Trophoblast cell (in vitro differentiated cells and primary cell): Measurements from ENCODE around the gene DNAJC19.

Experiments used
- DNase-seq, 2 donors: peaks; one replicate each; pipeline ENCODE4 v3.0.0-alpha.2; 2016
- H2AFZ ChIP-seq: 2 replicates; pipeline ENCODE4 v1.6.1; 2013; ENCODE audit warnings: low read length, moderate library complexity, mild to moderate bottlenecking; ENCODE audit not compliant: insufficient read depth, poor library complexity
- H2AK5ac ChIP-seq: 2 replicates; pipeline ENCODE4 v1.6.1; 2013; ENCODE audit warnings: mild to moderate bottlenecking, low read length
- H2BK120ac ChIP-seq: 2 replicates; pipeline ENCODE4 v1.6.1; 2013; ENCODE audit warnings: low read length, mild to moderate bottlenecking, moderate library complexity; ENCODE audit not compliant: insufficient read depth, poor library complexity
- H2BK12ac ChIP-seq: 2 replicates; pipeline ENCODE4 v1.6.1; 2013; ENCODE audit warnings: mild to moderate bottlenecking, low read length, moderate library complexity
- H2BK5ac ChIP-seq: 2 replicates; pipeline ENCODE4 v1.6.1; 2013; ENCODE audit warnings: low read length, low read depth, moderate library complexity, mild to moderate bottlenecking; ENCODE audit not compliant: poor library complexity
- H3K14ac ChIP-seq: 2 replicates; pipeline ENCODE4 v1.6.1; 2013; ENCODE audit warnings: mild to moderate bottlenecking, low read length
- H3K18ac ChIP-seq: 2 replicates; pipeline ENCODE4 v1.6.1; 2013; ENCODE audit warnings: mild to moderate bottlenecking, low read length
- H3K23ac ChIP-seq: 2 replicates; pipeline ENCODE4 v1.6.1; 2013; ENCODE audit warnings: low read length
- H3K27ac ChIP-seq: 2 replicates; pipeline ENCODE4 v1.5.1; 2013; ENCODE audit warnings: low read depth, mild to moderate bottlenecking, inconsistent platforms, low read length, moderate library complexity
- H3K27me3 ChIP-seq: 2 replicates; pipeline ENCODE4 v1.6.1; 2013; ENCODE audit warnings: inconsistent platforms, mild to moderate bottlenecking, low read length, moderate library complexity; ENCODE audit not compliant: insufficient read depth
- H3K36me3 ChIP-seq, 2 experiments: 1 replicate in 1 of 2; 2 replicates in 1 of 2; pipeline ENCODE4 v1.6.1; 2013; ENCODE audit warnings: low read length in 2 of 2, mild to moderate bottlenecking in 2 of 2, moderate library complexity in 1 of 2; ENCODE audit not compliant: insufficient read depth in 2 of 2, control insufficient read depth in 1 of 2
- H3K4ac ChIP-seq: 2 replicates; pipeline ENCODE4 v1.6.1; 2013; ENCODE audit warnings: low read depth, mild to moderate bottlenecking, low read length, moderate library complexity
- H3K4me1 ChIP-seq, 2 experiments: 1 replicate in 1 of 2; 2 replicates in 1 of 2; pipeline ENCODE4 v1.6.1; 2013; ENCODE audit warnings: low read length in 2 of 2, mild to moderate bottlenecking in 2 of 2, moderate library complexity in 1 of 2; ENCODE audit not compliant: insufficient read depth in 2 of 2, control insufficient read depth in 1 of 2
- H3K4me2 ChIP-seq: 2 replicates; pipeline ENCODE4 v1.6.1; 2013; ENCODE audit warnings: inconsistent platforms, mild to moderate bottlenecking, low read length, moderate library complexity
- H3K4me3 ChIP-seq: 2 replicates; pipeline ENCODE4 v1.5.1; 2013; ENCODE audit warnings: mild to moderate bottlenecking, low read depth, low read length, inconsistent platforms
- H3K79me1 ChIP-seq: one replicate; pipeline ENCODE4 v1.6.1; 2013; ENCODE audit warnings: low read length
- H3K79me2 ChIP-seq: 2 replicates; pipeline ENCODE4 v1.6.1; 2013; ENCODE audit warnings: low read length, mild to moderate bottlenecking; ENCODE audit not compliant: control insufficient read depth, insufficient read depth, poor library complexity
- H3K9ac ChIP-seq: 2 replicates; pipeline ENCODE4 v1.6.1; 2013; ENCODE audit warnings: mild to moderate bottlenecking, low read length
- H3K9me3 ChIP-seq: 2 replicates; pipeline ENCODE4 v1.6.1; 2013; ENCODE audit warnings: low read depth, mild to moderate bottlenecking, control low read depth, inconsistent platforms, low read length; ENCODE audit not compliant: insufficient read depth
- H4K12ac ChIP-seq: 2 replicates; pipeline ENCODE4 v1.6.1; 2013; ENCODE audit warnings: low read depth, mild to moderate bottlenecking, low read length, moderate library complexity
- H4K8ac ChIP-seq: 2 replicates; pipeline ENCODE4 v1.6.1; 2013; ENCODE audit warnings: low read depth, mild to moderate bottlenecking, low read length, moderate library complexity
- H4K91ac ChIP-seq: one replicate; pipeline ENCODE4 v1.6.1; 2013; ENCODE audit warnings: low read depth, mild to moderate bottlenecking, low read length, moderate library complexity
- WGBS: extraction: QIAGEN DNeasy Blood & Tissue Kit; methylation state at CpG from one replicate; pipeline ENCODE4 v1.1.7; 2013; ENCODE audit warnings: missing lambda C conversion rate; ENCODE audit not compliant: insufficient read length, insufficient coverage; ENCODE audit errors: extremely low coverage; 5-methylcytosine and 5-hydroxymethylcytosine counted together

The DNAJC19 gene

GRCh38 chr3:180959691-180960090 is 29.8 kb downstream of the DNAJC19 start:
- H2BK120ac ChIP-seq = no peak overlapping the region
- no peak overlapping the region for H3K9ac ChIP-seq
- H3K4me1 ChIP-seq = no peaks in the 10 kb centered on the region
- no peak overlapping the region for H3K4me2 ChIP-seq
- H3K27ac ChIP-seq = no peak overlapping the region
- no peaks in the 10 kb centered on the region for H3K79me1 ChIP-seq
- no peak overlapping the region for H2BK12ac ChIP-seq
- no peak for DNase-seq
- H3K9me3 ChIP-seq = no peaks in the 10 kb centered on the region
- H2AK5ac ChIP-seq = no peak overlapping the region
- H4K91ac ChIP-seq = no peak overlapping the region
- no peak overlapping the region for H3K23ac ChIP-seq
- H3K36me3 ChIP-seq = peaks cover 10 to 12% of the 10 kb centered on the region in 2 experiments
- H2BK5ac ChIP-seq = no peak overlapping the region
- no peak overlapping the region for H3K4me3 ChIP-seq
- H3K18ac ChIP-seq = no peak overlapping the region
- no peak overlapping the region for H2AFZ ChIP-seq
- no peak overlapping the region for H4K12ac ChIP-seq
- no peaks in the 10 kb centered on the region for H3K27me3 ChIP-seq
- no peak overlapping the region for H3K14ac ChIP-seq
- H4K8ac ChIP-seq = no peak overlapping the region
- H3K4ac ChIP-seq = no peak overlapping the region
- no peaks in the 10 kb centered on the region for H3K79me2 ChIP-seq
- WGBS = no CpG with 5 or more reads among the region's 1 CpG

GRCh38 chr3:180947761-180948390 is 41.7 kb downstream of the DNAJC19 start:
- H3K4ac ChIP-seq = no peak overlapping the region
- H3K27me3 ChIP-seq = no peaks in the 10 kb centered on the region
- H3K79me1 ChIP-seq = no peaks in the 10 kb centered on the region
- H3K9ac ChIP-seq = no peak overlapping the region
- H3K4me3 ChIP-seq = no peak overlapping the region
- no peak overlapping the region for H3K18ac ChIP-seq
- H3K9me3 ChIP-seq = no peaks in the 10 kb centered on the region
- H2BK120ac ChIP-seq = no peak overlapping the region
- no peak overlapping the region for H4K91ac ChIP-seq
- no peak for DNase-seq
- no peak overlapping the region for H3K4me2 ChIP-seq
- H4K8ac ChIP-seq = no peak overlapping the region
- H3K36me3 ChIP-seq = peaks cover 21 to 31% of the 10 kb centered on the region in 2 experiments
- H3K79me2 ChIP-seq = no peaks in the 10 kb centered on the region
- H2BK5ac ChIP-seq = no peak overlapping the region
- H3K14ac ChIP-seq = no peak overlapping the region
- H2BK12ac ChIP-seq = no peak overlapping the region
- H3K23ac ChIP-seq = no peak overlapping the region
- no peak overlapping the region for H2AK5ac ChIP-seq
- no peak overlapping the region for H3K27ac ChIP-seq
- no peak overlapping the region for H2AFZ ChIP-seq
- H3K4me1 ChIP-seq = no peaks in the 10 kb centered on the region
- WGBS = no CpG with 5 or more reads among the region's 4 CpGs
- H4K12ac ChIP-seq = no peak overlapping the region

DNA sequence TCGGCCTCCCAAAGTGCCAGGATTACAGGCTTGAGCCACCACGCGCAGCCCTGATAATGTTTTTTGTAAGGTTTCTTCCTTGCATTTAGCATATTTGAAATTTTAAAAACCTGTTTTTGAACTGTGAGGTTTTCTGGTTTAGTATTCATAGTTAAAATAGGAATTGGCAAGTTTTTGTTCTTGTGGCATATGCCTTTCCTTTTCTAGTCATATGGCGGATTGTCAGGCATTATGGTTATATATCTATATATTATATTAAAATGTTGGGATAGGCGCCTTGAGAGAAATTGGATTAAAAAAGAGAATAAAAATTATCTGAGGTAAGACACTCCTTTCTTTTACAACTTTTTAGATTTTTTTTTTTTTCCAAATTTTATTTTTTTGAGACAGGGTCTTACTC is 48.7 kb downstream of the DNAJC19 start:
- H3K4ac ChIP-seq = peak overlapping the region; percentile 14
- no peak overlapping the region for H3K4me2 ChIP-seq
- no CpG with 5 or more reads among the region's 5 CpGs for WGBS
- H4K8ac ChIP-seq = no peak overlapping the region
- no peaks in the 10 kb centered on the region for H3K27me3 ChIP-seq
- no peak for DNase-seq
- H3K9me3 ChIP-seq = no peaks in the 10 kb centered on the region
- no peak overlapping the region for H3K14ac ChIP-seq
- peaks cover 2% of the 10 kb centered on the region for H3K79me2 ChIP-seq
- H4K12ac ChIP-seq = no peak overlapping the region
- H2BK12ac ChIP-seq = no peak overlapping the region
- no peak overlapping the region for H2AFZ ChIP-seq
- no peak overlapping the region for H4K91ac ChIP-seq
- H2AK5ac ChIP-seq = no peak overlapping the region
- H2BK120ac ChIP-seq = no peak overlapping the region
- H3K9ac ChIP-seq = no peak overlapping the region
- H3K18ac ChIP-seq = no peak overlapping the region
- H3K36me3 ChIP-seq = peaks cover 10 to 15% of the 10 kb centered on the region in 2 experiments
- H3K4me3 ChIP-seq = no peak overlapping the region
- no peak overlapping the region for H2BK5ac ChIP-seq
- no peak overlapping the region for H3K23ac ChIP-seq
- H3K79me1 ChIP-seq = no peaks in the 10 kb centered on the region
- no peaks in the 10 kb centered on the region for H3K4me1 ChIP-seq
- no peak overlapping the region for H3K27ac ChIP-seq

DNA sequence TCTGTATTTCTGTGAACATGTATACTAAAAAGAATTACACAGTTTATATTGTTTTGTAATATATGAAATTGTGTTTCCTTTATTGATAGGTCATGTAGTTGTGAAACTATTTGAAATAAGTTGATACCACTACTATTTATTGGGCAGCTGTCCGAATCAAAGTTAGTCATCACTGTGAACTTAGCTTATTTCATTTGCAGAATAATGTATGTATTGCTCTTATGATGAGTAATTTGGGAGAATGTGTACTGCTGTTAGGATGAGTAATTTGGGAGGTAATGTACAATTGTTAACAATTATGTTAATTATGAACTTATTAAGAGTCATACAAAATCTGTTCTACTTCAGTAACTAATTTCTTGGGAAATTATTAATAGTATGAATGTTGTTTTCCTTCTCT is 54.9 kb downstream of the DNAJC19 start:
- no peak overlapping the region for H3K18ac ChIP-seq
- H2BK120ac ChIP-seq = no peak overlapping the region
- H3K27me3 ChIP-seq = no peaks in the 10 kb centered on the region
- no peaks in the 10 kb centered on the region for H3K79me1 ChIP-seq
- H2AK5ac ChIP-seq = no peak overlapping the region
- no peak overlapping the region for H3K27ac ChIP-seq
- no peaks in the 10 kb centered on the region for H3K4me1 ChIP-seq
- no peak overlapping the region for H2BK5ac ChIP-seq
- no peak overlapping the region for H3K9ac ChIP-seq
- no peak overlapping the region for H2AFZ ChIP-seq
- no peak for DNase-seq
- no peak overlapping the region for H3K4ac ChIP-seq
- H3K23ac ChIP-seq = no peak overlapping the region
- H4K8ac ChIP-seq = no peak overlapping the region
- no peaks in the 10 kb centered on the region for H3K9me3 ChIP-seq
- no peak overlapping the region for H3K4me3 ChIP-seq
- WGBS = no CpG with 5 or more reads among the region's 1 CpG
- H3K79me2 ChIP-seq = peaks cover 14% of the 10 kb centered on the region
- H4K91ac ChIP-seq = no peak overlapping the region
- H3K4me2 ChIP-seq = no peak overlapping the region
- H3K36me3 ChIP-seq = peaks cover 5 to 11% of the 10 kb centered on the region in 2 experiments
- no peak overlapping the region for H4K12ac ChIP-seq
- no peak overlapping the region for H3K14ac ChIP-seq
- no peak overlapping the region for H2BK12ac ChIP-seq
